Ectodermal cell (in vitro differentiated cells): ENCODE data around the gene XYLT1.

Experiments used
- H3K27ac ChIP-seq: 2 replicates; pipeline ENCODE4 v1.7.0; 2013; ENCODE audit warnings: mild to moderate bottlenecking, low read depth, low read length; ENCODE audit not compliant: insufficient read depth, poor library complexity, severe bottlenecking
- H3K27me3 ChIP-seq: 2 replicates; pipeline ENCODE4 v1.7.0; 2013; ENCODE audit warnings: mild to moderate bottlenecking, low read length; ENCODE audit not compliant: insufficient read depth, control insufficient read depth, poor library complexity, severe bottlenecking
- H3K36me3 ChIP-seq: one replicate; pipeline ENCODE4 v1.7.0; 2013; ENCODE audit warnings: low read length; ENCODE audit not compliant: control insufficient read depth, insufficient read depth
- H3K4me1 ChIP-seq: one replicate; pipeline ENCODE4 v1.7.0; 2013; ENCODE audit warnings: low read length; ENCODE audit not compliant: control insufficient read depth, insufficient read depth
- H3K4me3 ChIP-seq: 2 replicates; pipeline ENCODE4 v1.7.0; 2013; ENCODE audit warnings: low read depth, low read length, control low read depth; ENCODE audit not compliant: insufficient read depth
- H3K9me3 ChIP-seq: 2 replicates; pipeline ENCODE4 v1.7.0; 2013; ENCODE audit warnings: mild to moderate bottlenecking, low read length, moderate library complexity; ENCODE audit not compliant: control insufficient read depth
- WGBS, 2 experiments: methylation state at CpG; one replicate each; pipeline ENCODE4 v1.1.7; 2013; ENCODE audit warnings: missing lambda C conversion rate in 2 of 2; 5-methylcytosine and 5-hydroxymethylcytosine counted together

The XYLT1 gene

DNA sequence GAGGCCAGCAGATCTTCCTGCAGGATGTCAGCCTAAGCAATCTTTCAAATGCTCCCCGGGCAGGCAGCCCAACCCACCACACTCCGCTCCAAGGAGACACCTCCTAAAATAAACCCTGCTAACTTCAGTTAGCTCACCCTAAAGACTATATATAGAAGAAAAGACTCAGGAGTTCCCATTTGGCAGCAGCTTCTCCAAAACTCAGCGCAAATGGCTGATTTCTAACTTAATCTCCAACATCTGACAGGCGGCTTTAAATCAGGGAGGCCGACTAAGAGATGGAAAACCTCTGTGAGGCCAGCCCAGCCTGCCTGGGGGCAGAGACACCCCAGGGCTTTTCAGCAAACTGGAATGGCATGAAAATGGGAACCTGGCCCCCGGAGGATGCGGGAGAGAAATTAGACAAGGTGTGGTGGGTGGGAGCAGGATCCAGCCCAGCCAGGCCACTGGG lies 91.6 kb downstream of the XYLT1 start:
- H3K27ac ChIP-seq = peak overlapping the region; percentile 17
- 52% methylated on average over 7 of the region's 7 CpGs for WGBS, 2 experiments
- H3K27me3 ChIP-seq = no peaks in the 10 kb centered on the region
- no peaks in the 10 kb centered on the region for H3K36me3 ChIP-seq
- H3K9me3 ChIP-seq = no peaks in the 10 kb centered on the region
- peaks cover 23% of the 10 kb centered on the region for H3K4me1 ChIP-seq
- no peak overlapping the region for H3K4me3 ChIP-seq

DNA sequence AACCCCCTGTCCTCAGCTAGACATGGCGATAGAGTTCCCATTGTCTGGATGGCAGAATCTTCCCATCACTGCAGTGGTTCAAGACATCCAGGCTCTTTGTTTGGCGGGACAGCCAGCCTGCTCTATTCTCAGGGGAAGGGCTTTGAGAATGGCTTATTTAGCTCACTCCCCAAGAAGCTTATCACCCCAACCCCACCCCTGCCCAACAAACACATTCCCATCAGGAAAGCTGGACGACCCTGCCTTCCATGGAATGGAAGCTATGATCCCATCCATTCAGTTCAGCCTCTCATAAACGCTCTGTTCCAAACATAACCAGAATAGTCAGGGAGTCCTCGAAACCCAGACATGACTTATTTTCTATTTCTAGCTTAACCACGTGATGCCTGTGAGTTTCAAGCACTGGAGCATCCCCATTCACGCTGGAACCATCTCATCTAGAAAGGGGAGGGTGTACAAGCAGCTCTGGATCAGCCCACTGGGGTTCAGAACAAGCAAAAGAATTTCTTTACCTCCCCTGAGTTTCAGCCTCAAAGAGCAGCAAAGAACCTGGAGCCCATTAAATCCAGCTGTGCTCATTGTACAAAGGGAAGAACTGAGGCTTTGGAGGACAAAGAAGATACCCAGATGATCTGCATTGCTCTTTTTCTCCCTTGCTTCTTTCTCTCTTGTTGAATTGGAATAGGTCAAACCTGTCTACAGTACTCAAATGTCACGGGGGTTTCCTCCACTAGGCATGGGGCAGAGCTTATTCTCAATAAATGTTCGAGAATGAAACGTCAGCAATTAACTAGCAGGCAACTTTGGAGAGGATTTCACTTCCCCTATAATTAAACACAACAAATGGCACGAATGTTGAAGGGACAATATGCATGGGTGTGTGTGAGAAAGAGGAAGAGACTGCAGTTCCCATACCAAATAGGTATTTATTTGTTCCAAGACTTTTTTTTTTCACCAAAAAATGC lies 93.1 kb downstream of the XYLT1 start:
- WGBS, 2 experiments = 46 to 55% methylated on average over 10 of the region's 11 CpGs
- Histone ChIP-seq H3K27me3 (no peaks in the 10 kb centered on the region), H3K27ac (no peak overlapping the region)

DNA sequence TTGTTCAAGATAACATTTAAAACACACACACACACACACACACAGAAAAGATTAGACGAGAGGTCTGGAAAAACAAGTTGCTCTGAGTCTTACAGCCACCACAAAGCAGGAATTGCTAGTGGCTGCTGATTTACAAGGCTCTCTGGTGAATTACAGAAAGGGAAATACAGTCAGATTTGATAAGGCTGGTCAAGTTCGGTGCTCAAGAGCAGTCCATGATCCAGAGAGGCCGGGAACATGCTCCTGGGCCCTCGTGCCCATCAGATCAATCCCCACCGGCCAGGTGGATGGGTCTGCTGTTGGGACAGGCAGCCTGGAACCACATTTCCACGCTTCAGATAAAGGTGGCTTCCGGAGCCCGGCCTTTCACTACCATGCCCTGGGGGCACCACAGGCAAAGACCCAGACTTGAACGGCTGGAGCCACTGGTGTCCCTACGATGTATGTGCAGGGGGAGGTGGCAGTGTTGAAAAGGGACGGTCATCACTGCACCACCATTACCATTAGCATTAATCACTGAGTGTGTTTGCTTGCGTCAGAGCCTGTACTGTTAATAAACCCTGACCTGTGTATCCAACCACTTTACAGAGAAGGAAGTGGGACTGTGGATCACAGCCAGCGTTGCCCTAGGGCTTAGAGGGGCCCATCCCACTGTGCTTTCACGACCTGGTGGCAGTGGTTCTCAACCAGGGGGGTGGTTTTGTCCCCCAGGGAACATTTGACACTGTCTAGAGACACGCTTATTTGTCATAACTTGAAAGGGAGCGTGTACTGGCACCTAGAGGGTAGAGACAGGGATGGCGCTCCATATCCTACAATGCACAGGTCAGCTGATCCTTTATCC lies 95.1 kb downstream of the XYLT1 start:
- no peaks in the 10 kb centered on the region for H3K9me3 ChIP-seq
- no peaks in the 10 kb centered on the region for H3K27me3 ChIP-seq
- no peak overlapping the region for H3K4me3 ChIP-seq
- WGBS, 2 experiments = 91 to 94% methylated on average over 17 of the region's 17 CpGs
- no peak overlapping the region for H3K27ac ChIP-seq
- no peaks in the 10 kb centered on the region for H3K36me3 ChIP-seq
- H3K4me1 ChIP-seq = peaks cover 14% of the 10 kb centered on the region

More for the DNA sequence above, 93.1 kb downstream of the XYLT1 start:
- peaks cover 16% of the 10 kb centered on the region for H3K4me1 ChIP-seq
- no peaks in the 10 kb centered on the region for H3K9me3 ChIP-seq
- no peaks in the 10 kb centered on the region for H3K36me3 ChIP-seq
- H3K4me3 ChIP-seq = no peak overlapping the region

DNA sequence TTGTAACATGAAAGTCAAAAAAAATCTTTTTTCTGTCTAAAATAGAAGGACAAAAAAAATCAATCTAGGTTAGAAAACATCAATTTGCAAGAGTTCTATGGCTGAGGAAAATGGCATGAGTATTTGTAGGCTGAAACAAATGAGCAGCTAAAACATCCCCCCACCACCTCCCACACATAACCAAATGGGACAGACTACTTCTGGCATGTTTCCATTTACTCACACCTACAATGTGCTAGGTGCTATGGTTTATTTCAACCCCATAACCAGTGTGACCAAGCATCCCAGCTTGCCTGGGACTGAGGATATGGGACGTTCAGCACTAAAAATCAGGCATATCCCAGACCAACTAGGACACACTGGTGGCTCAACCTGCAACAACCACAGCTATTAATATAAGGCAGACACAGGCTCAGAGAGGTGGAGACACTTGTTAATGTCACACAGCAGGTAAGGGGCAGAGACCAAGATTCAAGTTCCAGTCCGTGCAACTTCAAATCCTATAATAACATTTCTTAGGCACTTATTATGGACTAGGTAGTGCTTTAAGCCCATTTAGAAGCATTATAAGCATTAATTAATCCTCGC lies 96.0 kb downstream of the XYLT1 start:
- no peaks in the 10 kb centered on the region for H3K9me3 ChIP-seq
- no peaks in the 10 kb centered on the region for H3K27me3 ChIP-seq
- no peak overlapping the region for H3K4me3 ChIP-seq
- WGBS, 2 experiments = 82 to 96% methylated on average over 1 to 3 of the region's 3 CpGs
- H3K27ac ChIP-seq = no peak overlapping the region
- H3K4me1 ChIP-seq = peaks cover 23% of the 10 kb centered on the region
- H3K36me3 ChIP-seq = no peaks in the 10 kb centered on the region

DNA sequence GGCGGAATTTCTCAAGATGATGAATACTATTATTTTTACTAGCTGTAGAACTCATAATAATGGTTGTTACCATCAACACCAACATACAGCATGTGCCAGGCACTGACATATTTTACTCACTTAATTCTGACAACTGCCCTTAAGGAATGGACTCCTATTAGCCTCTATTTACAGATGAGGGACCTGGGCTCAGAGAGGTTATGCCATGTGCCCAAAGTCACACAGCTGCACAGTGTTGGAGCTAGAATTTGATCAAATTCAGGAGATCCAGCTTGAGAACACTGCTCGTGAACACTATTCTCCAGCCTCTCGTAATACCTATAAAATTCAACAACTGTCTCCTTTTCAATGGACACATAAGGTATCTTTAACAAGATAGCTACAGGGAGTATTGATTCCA lies 97.2 kb downstream of the XYLT1 start:
- H3K9me3 ChIP-seq = no peaks in the 10 kb centered on the region
- no peak overlapping the region for H3K27ac ChIP-seq
- H3K4me1 ChIP-seq = peaks cover 13% of the 10 kb centered on the region
- H3K36me3 ChIP-seq = no peaks in the 10 kb centered on the region
- no peaks in the 10 kb centered on the region for H3K27me3 ChIP-seq
- WGBS, 2 experiments = 96 to 100% methylated on average over 2 to 3 of the region's 3 CpGs
- no peak overlapping the region for H3K4me3 ChIP-seq

DNA sequence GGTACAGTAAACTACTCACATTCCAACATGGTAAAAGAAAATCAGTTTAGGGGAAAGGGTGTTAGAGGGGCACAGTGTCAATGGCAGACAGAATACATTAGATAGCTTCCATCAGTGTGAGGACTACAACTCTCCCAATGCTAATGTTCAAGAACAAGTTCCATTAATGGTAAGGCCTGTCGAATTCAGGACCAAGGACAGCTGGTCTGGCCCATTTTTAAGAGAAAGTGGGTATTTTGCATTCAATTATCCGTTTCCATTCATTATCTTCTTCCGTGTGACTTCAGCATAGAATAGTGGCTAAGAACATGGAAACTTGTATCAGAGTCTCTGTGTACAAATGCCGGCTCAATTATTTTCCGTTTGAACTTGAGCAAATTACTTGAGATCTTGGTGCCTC lies 98.4 kb downstream of the XYLT1 start:
- H3K4me3 ChIP-seq = no peak overlapping the region
- H3K27me3 ChIP-seq = no peaks in the 10 kb centered on the region
- 84 to 89% methylated on average over 5 of the region's 5 CpGs for WGBS, 2 experiments
- no peaks in the 10 kb centered on the region for H3K36me3 ChIP-seq
- peaks cover 19% of the 10 kb centered on the region for H3K4me1 ChIP-seq
- H3K9me3 ChIP-seq = no peaks in the 10 kb centered on the region
- no peak overlapping the region for H3K27ac ChIP-seq

DNA sequence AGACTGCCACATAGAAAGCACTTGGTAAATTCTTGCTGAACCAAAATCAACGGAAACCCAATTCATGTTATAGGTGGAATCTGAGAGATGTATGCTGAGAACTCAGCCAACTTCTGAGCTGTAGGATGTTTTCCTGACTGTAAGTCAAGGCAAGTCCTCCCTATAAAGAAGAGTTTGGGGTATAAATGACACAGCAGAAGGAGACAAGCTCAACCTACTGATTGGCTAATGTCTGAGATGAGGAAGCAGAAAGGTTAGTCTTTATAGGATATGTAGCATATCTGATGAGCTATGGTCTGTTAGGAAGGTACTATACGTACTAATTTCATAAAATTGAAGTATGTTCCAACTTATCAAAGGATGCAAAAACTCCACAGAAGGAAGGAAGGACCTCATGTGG lies 99.5 kb downstream of the XYLT1 start:
- Histone ChIP-seq H3K4me3 (no peak overlapping the region), H3K36me3 (no peaks in the 10 kb centered on the region), H3K27ac (no peak overlapping the region), H3K9me3 (no peaks in the 10 kb centered on the region), H3K27me3 (no peaks in the 10 kb centered on the region), H3K4me1 (peaks cover 19% of the 10 kb centered on the region)
- WGBS, 2 experiments = 96 to 100% methylated on average over 2 of the region's 2 CpGs

DNA sequence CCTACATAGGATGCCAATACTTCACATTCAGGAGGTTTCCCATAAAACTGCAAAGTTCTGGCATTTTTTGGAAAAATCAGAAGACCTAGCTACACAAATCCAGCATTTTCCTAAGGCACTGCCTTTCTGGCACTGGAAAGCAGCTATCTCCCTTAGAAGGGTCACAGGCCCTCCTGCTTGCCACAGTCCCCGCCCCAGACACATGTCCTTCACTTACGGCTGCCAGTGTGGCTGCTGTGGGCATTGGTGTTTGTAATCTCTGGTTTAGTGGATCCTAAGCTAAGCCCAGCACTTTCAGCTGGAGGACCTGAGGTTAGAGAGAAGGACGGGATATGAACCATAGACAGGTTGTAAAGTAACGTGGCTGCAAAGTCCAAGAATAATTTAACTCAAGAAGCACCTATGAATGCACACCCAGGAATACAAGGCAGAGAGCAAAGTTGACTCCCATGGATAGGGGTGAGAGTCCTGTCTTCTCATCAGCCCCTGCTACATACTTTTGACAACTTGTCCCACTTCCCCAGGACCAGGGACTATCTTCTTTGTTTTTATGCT lies 100.0 kb downstream of the XYLT1 start:
- WGBS, 2 experiments = 86 to 89% methylated on average over 4 of the region's 4 CpGs
- Histone ChIP-seq H3K27ac (no peak overlapping the region), H3K27me3 (no peaks in the 10 kb centered on the region), H3K9me3 (no peaks in the 10 kb centered on the region), H3K4me3 (no peak overlapping the region), H3K4me1 (peaks cover 19% of the 10 kb centered on the region), H3K36me3 (no peaks in the 10 kb centered on the region)

DNA sequence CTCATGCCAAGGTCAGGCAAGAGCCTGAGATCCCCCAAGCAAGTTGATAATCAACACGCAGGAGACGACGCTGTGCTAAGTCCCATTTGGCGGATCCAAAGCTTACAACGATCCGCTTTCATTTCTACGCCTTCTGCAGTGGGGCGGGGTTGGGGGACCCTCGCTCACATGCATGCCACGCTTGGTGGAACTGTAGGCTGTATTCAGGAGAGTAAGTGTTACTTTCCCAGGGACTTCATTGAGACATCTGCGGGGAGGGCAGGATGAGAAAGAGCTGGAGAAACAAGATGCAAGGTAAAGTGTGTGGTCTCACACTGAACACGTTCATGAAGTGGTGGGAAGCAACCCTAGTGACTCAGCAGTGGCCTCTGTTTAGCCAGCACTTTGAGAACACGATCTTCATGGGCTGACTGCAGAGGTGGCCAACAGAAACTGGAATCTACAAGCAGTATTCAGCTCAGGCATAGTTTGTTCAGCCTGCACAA lies 100.5 kb downstream of the XYLT1 start:
- Histone ChIP-seq H3K27ac (no peak overlapping the region), H3K36me3 (no peaks in the 10 kb centered on the region)
- 85 to 86% methylated on average over 13 of the region's 13 CpGs for whole genome bisulfite sequencing, 2 experiments

More for the DNA sequence above, 100.5 kb downstream of the XYLT1 start:
- peaks cover 19% of the 10 kb centered on the region for H3K4me1 ChIP-seq
- H3K9me3 ChIP-seq = no peaks in the 10 kb centered on the region
- no peak overlapping the region for H3K4me3 ChIP-seq
- H3K27me3 ChIP-seq = no peaks in the 10 kb centered on the region
